WTC11 (cell line): ENCODE results near the gene ARFIP1. TPM values are rescaled to one million over a fixed set of nuclear protein-coding genes. Genes with fewer than 3 reads are reported as not detected.

Experiments used
- ELF4 ChIP-seq: sonication (generic); formaldehyde crosslinking; IDR thresholded peaks from 2 replicates; pipeline ENCODE4 v1.8.1; 2022; ENCODE audit warnings: low read depth, mild to moderate bottlenecking, moderate library complexity, missing genetic modification reagents
- EMX1 ChIP-seq: fragments of 250-450 bp; sonication (Bioruptor Pico); IDR thresholded peaks from 2 replicates; pipeline ENCODE4 v1.8.0; 2021; ENCODE audit warnings: mild to moderate bottlenecking
- GTF2I ChIP-seq: fragments of 250-450 bp; sonication (Bioruptor Pico); conservative IDR thresholded peaks from 2 replicates; pipeline ENCODE4 v1.4.0; 2021; ENCODE audit warnings: mild to moderate bottlenecking
- IRF2 ChIP-seq: sonication (generic); formaldehyde crosslinking; IDR thresholded peaks from 2 replicates; pipeline ENCODE4 v1.8.0; 2022; ENCODE audit warnings: low read depth, missing genetic modification reagents, borderline replicate concordance
- MAX ChIP-seq: sonication (generic); formaldehyde crosslinking; IDR thresholded peaks from 2 replicates; pipeline ENCODE4 v1.8.0; 2022; ENCODE audit warnings: mild to moderate bottlenecking, missing genetic modification reagents
- NFATC4 ChIP-seq: fragments of 250-450 bp; sonication (Bioruptor Pico); IDR thresholded peaks from 2 replicates; pipeline ENCODE4 v1.9.0; 2021; ENCODE audit warnings: mild to moderate bottlenecking
- NR1H2 ChIP-seq: sonication (generic); formaldehyde crosslinking; IDR thresholded peaks from 2 replicates; pipeline ENCODE4 v1.9.0; 2021; ENCODE audit warnings: mild to moderate bottlenecking, moderate library complexity, missing genetic modification reagents
- PRRX2 ChIP-seq: fragments of 250-450 bp; sonication (Bioruptor Pico); IDR thresholded peaks from 2 replicates; pipeline ENCODE4 v1.8.0; 2021; ENCODE audit warnings: mild to moderate bottlenecking
- SP1 ChIP-seq: sonication (generic); formaldehyde crosslinking; conservative IDR thresholded peaks from 2 replicates; pipeline ENCODE4 v1.8.1; 2022; ENCODE audit warnings: missing genetic modification reagents
- TEAD4 ChIP-seq: sonication (generic); formaldehyde crosslinking; IDR thresholded peaks from 2 replicates; pipeline ENCODE4 v1.8.0; 2022; ENCODE audit warnings: mild to moderate bottlenecking, missing genetic modification reagents
- ZBTB43 ChIP-seq: sonication (generic); formaldehyde crosslinking; IDR thresholded peaks from 2 replicates; pipeline ENCODE4 v1.8.1; 2023; ENCODE audit warnings: mild to moderate bottlenecking, missing genetic modification reagents
- ZNF263 ChIP-seq: sonication (generic); formaldehyde crosslinking; IDR thresholded peaks from 2 replicates; pipeline ENCODE4 v1.8.1; 2022; ENCODE audit warnings: low read depth, mild to moderate bottlenecking, moderate library complexity, missing genetic modification reagents
- ZNF416 ChIP-seq: fragments of 250-450 bp; sonication (Bioruptor Pico); IDR thresholded peaks from 2 replicates; pipeline ENCODE4 v1.9.0; 2021; ENCODE audit warnings: mild to moderate bottlenecking, inconsistent platforms
- ZNF425 ChIP-seq: fragments of 250-450 bp; sonication (Bioruptor Pico); conservative IDR thresholded peaks from 2 replicates; pipeline ENCODE4 v1.9.0; 2021; ENCODE audit warnings: mild to moderate bottlenecking
- ZNF512 ChIP-seq: sonication (generic); formaldehyde crosslinking; IDR thresholded peaks from 2 replicates; pipeline ENCODE4 v1.8.1; 2022; ENCODE audit warnings: missing genetic modification reagents, borderline replicate concordance
- ZNF532 ChIP-seq: fragments of 250-450 bp; sonication (Bioruptor Pico); IDR thresholded peaks from 2 replicates; pipeline ENCODE4 v1.9.0; 2021; ENCODE audit warnings: mild to moderate bottlenecking, borderline replicate concordance
- total RNA-seq: library from RNA; stranded (reverse); gene quantifications from 3 replicates; pipeline ENCODE4 v1.2.3, GENCODE V29; 2021
- TF ChIP-seq, protein P1 (sequence below): fragments of 250-450 bp; sonication (Bioruptor Pico); IDR thresholded peaks from 2 replicates; pipeline ENCODE4 v2.1.2; 2022; ENCODE audit warnings: mild to moderate bottlenecking, moderate library complexity
- TF ChIP-seq, protein P2 (sequence below): sonication (generic); formaldehyde crosslinking; IDR thresholded peaks from 2 replicates; pipeline ENCODE4 v1.8.1; 2022; ENCODE audit warnings: low read depth, mild to moderate bottlenecking, moderate library complexity, missing genetic modification reagents, borderline replicate concordance
- TF ChIP-seq, protein P3 (sequence below): fragments of 250-450 bp; sonication (Bioruptor Pico); IDR thresholded peaks from 2 replicates; pipeline ENCODE4 v1.9.0; 2021; ENCODE audit warnings: mild to moderate bottlenecking
- TF ChIP-seq, protein P4 (sequence below): sonication (generic); formaldehyde crosslinking; IDR thresholded peaks from 2 replicates; pipeline ENCODE4 v1.8.0; 2023; ENCODE audit warnings: missing genetic modification reagents
- TF ChIP-seq, protein P5 (sequence below): sonication (generic); formaldehyde crosslinking; IDR thresholded peaks from 2 replicates; pipeline ENCODE4 v1.8.0; 2022; ENCODE audit warnings: mild to moderate bottlenecking, missing genetic modification reagents

Gene ARFIP1
- total RNA-seq, 1 experiment from 2014 or later = 35.3 TPM

DNA sequence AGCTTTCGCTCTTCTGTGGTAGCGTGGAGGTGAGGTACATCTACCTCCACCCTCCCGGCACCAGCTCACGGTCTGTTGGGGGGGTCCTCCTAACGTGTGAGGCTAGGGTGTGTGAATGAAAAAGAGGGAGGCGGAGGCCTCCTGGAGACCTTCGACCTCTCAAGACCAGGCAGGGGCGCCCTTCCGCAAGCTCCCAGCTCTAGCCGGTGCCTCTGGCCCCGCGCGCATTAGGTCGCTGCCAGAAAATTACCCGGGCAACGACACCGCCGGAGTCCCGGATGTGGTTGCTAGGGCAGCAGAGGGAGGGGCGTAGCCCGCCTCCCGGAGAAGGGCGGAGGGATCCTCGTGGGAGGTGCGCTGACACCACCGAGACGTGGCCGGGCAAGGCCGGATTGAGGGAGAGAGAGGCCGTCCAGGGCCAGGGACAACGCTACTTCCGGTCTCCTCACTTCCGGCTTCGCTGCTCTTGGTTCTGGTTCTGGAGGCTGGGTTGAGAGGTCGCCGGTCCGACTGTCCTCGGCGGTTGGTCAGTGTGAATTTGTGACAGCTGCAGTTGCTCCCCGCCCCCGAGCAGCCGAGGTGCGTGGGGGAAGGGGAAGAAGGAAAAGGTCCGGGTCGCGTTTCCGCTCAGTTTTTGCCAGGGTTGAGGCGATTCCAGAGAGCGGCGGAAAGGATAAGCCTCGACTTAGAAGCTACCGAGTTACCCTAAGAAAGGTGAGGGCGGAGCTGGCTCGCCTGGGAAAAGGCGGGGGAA lies at the start of gene ARFIP1, which contains the start of gene TIGD4 (continued):
- TF ChIP-seq, protein P1, sequence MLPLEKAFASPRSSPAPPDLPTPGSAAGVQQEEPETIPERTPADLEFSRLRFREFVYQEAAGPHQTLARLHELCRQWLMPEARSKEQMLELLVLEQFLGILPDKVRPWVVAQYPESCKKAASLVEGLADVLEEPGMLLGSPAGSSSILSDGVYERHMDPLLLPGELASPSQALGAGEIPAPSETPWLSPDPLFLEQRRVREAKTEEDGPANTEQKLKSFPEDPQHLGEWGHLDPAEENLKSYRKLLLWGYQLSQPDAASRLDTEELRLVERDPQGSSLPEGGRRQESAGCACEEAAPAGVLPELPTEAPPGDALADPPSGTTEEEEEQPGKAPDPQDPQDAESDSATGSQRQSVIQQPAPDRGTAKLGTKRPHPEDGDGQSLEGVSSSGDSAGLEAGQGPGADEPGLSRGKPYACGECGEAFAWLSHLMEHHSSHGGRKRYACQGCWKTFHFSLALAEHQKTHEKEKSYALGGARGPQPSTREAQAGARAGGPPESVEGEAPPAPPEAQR = no peak
- TF ChIP-seq ZNF532 (no peak), NR1H2 (CRISPR knock-in tag) (no peak), IRF2 (CRISPR knock-in tag) (no peak), ZNF512 (CRISPR knock-in tag) (no peak), GTF2I (CRISPR knock-in tag) (no peak), MAX (CRISPR knock-in tag) (peak; percentile 79), SP1 (CRISPR knock-in tag) (peak; percentile 41; the same call in 1 of the 2 replicates), PRRX2 (CRISPR knock-in tag) (no peak), ZNF425 (CRISPR knock-in tag) (no peak), ZBTB43 (CRISPR knock-in tag) (no peak), ZNF416 (CRISPR knock-in tag) (0 out of 2 replicates have a peak, but pooled peaks have one; percentile 52), ZNF263 (CRISPR knock-in tag) (no peak), EMX1 (CRISPR knock-in tag) (no peak), NFATC4 (no peak), ELF4 (CRISPR knock-in tag) (no peak), TEAD4 (no peak)
- TF ChIP-seq, protein P2, sequence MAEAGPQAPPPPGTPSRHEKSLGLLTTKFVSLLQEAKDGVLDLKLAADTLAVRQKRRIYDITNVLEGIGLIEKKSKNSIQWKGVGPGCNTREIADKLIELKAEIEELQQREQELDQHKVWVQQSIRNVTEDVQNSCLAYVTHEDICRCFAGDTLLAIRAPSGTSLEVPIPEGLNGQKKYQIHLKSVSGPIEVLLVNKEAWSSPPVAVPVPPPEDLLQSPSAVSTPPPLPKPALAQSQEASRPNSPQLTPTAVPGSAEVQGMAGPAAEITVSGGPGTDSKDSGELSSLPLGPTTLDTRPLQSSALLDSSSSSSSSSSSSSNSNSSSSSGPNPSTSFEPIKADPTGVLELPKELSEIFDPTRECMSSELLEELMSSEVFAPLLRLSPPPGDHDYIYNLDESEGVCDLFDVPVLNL (CRISPR knock-in tag) = no peak
- TF ChIP-seq, protein P3, sequence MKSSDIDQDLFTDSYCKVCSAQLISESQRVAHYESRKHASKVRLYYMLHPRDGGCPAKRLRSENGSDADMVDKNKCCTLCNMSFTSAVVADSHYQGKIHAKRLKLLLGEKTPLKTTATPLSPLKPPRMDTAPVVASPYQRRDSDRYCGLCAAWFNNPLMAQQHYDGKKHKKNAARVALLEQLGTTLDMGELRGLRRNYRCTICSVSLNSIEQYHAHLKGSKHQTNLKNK (CRISPR knock-in tag) = no peak
- TF ChIP-seq, protein P4, sequence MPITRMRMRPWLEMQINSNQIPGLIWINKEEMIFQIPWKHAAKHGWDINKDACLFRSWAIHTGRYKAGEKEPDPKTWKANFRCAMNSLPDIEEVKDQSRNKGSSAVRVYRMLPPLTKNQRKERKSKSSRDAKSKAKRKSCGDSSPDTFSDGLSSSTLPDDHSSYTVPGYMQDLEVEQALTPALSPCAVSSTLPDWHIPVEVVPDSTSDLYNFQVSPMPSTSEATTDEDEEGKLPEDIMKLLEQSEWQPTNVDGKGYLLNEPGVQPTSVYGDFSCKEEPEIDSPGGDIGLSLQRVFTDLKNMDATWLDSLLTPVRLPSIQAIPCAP (CRISPR knock-in tag) = no peak
- TF ChIP-seq, protein P5, sequence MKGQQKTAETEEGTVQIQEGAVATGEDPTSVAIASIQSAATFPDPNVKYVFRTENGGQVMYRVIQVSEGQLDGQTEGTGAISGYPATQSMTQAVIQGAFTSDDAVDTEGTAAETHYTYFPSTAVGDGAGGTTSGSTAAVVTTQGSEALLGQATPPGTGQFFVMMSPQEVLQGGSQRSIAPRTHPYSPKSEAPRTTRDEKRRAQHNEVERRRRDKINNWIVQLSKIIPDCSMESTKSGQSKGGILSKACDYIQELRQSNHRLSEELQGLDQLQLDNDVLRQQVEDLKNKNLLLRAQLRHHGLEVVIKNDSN (CRISPR knock-in tag) = peak; percentile 30; the same call in 1 of the 2 replicates
